AML-193 (cell line): Measurements from ENCODE around the gene CENPF.

ENCODE experiments used
- DNase-seq, 2 experiments: peaks; one replicate each; lab custom pipeline; 2025; lab: John Stamatoyannopoulos, UW

The CENPF gene

GRCh38 chr1:214623430-214623829, 20.4 kb downstream of the CENPF start:
- DNase-seq = no peak

DNA sequence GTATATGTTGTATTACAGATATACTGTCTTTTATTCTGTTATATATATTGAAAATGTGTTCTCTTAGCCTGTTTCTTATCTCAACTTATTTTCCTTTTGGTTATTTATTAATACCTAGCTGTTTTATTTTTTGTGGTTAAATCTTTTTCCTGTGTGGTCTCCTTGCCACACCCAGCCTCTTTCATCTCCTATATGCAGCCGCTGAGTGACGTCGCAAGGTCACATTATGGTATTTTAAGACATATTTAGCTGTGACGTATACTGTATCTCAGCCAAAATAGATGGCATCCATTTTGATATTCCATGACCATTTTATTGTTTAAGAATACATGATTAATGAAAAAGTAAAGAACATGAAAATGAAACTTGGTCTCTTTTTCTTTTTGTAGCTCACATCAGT, 29.1 kb downstream of the CENPF start:
- no peak for DNase-seq

DNA sequence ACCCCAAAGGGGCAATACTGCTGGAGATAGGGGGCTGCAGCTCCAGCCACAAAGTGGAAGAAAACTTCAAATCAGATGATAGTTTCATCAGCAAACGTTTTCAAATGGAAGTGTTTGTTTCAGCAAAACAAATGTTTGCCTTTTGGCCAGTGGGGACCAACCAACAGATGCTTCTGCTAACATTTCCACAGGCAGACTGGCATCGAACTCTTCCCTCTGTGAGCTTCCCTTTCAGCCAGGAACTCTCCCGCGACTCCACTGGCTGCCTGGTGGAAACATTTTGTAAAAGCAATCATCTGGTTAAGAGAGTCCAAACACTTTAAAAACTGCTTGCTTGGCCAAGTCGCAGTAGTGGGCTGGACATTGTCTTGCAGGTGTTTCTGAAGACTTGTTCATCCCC, 30.7 kb downstream of the CENPF start:
- DNase-seq = no peak

- DNase-seq = no peak
Measured at GRCh38 chr1:214634267-214634666, 31.3 kb downstream of the CENPF start.

DNA sequence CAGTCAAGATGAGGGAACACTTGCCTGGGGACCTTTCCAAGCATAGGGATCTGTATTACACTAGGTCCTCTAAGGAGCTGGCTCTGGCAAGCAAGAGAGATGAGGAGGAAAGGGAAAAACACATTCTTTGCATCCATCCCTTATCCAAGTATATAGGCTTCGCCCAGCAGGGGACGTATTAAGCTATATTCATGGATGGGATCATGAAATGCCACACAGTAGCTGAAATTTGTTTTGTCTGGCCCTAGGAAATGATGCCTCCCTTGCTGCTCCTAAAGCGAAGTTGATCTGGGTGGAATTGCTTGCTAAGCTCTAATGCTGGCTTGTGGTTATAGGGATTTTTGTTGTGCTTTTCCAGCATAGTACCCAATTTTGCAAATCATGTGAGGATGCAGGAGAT, 32.1 kb downstream of the CENPF start:
- no peak for DNase-seq

DNA sequence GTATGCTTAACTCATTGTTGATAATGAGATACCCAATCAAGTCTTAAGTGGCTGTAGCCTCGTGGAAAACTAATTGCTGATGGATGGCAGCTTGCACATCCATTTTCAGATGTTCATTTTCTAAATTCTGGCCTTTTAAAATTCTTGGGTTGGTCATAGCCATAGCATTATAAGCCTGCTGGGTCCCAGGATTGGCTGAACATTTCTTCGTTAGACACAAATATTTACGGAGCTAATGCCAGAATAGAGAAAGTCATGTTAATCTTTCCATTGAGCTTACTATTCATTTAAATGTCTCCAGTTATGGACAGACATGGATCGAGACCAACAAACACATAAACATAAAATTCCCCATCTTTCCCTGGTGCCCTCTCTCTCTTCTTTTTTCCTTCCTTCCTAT, 32.5 kb downstream of the CENPF start:
- DNase-seq = no peak

DNA sequence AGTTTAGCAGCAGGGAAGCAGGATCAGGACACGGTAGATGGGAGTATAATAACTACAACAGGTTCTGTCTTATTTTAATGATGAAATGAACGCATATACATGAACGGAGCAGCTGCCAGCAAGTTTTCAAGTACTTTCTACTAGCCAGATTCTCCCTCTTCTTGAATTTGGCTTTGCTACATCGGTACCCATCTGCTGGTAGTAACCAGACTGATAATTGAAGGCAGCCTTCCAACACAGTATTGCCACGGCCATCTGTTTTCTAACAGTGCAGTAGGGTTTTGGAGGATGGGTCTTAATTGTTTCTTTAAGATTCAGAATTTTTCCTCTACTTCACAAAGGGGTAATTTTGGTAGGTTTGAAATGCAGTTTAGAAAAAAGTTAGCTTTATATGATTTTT, 33.4 kb downstream of the CENPF start:
- DNase-seq = no peak

GRCh38 chr1:214637125-214637524, 34.1 kb downstream of the CENPF start:
- no peak for DNase-seq

DNA sequence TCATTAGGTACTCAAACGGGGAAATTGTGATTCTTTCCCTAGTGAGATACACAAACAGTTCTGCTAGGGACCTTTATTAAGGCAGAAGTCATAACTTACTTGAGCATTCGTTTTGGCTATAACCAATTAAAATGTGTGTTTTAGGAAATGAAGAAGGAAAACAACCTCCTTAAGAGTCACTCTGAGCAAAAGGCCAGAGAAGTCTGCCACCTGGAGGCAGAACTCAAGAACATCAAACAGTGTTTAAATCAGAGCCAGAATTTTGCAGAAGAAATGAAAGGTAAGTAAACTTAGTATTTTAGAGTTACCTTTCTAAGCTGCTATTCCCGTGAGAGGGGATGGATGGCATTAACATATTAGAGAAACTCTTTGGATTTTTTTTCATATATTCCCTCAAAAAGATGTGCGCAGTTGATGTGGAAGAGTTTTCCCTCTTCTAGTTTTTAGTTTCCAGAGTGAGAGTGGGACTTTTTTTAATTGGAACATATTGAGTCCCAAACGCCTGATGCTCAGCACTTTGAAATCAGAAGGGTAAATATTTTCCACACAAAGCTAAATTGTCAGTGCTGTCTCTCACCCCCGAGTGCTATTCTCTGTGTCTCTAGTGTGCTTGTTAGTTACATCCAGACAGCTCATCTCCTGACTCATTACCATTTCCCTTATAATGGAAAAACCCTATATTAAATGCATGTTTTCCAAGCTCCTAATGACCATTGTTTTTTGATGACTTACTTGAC, 34.9 kb downstream of the CENPF start:
- peak; percentile 26 to 41 for DNase-seq

DNA sequence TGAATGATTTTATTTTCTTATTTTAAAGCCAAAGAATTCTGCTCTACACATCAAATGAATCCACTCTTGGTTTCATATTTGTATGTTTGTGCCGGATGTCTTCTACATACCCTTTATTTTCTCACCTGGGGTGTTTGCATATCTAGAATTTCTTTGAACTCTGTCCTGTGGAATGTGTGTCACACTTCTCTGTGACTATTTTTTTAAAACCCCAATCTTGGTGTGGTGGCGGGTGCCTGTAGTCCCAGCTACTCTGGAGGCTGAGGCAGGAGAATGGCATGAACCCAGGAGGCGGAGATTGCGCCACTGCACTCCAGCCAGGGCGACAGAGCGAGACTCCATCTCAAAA, 35.4 kb downstream of the CENPF start:
- DNase-seq = no peak

GRCh38 chr1:214638997-214639396, 36.0 kb downstream of the CENPF start:
- no peak for DNase-seq

- DNase-seq = no peak
Measured at GRCh38 chr1:214640431-214641213, 37.6 kb downstream of the CENPF start.

- no peak for DNase-seq
Measured at GRCh38 chr1:214641214-214641895, 38.4 kb downstream of the CENPF start.

- no peak for DNase-seq
Measured at GRCh38 chr1:214643030-214643429, 40.0 kb downstream of the CENPF start.

- no peak for DNase-seq
Measured at GRCh38 chr1:214645712-214646111, 42.7 kb downstream of the CENPF start.

GRCh38 chr1:214648801-214649200, 45.8 kb downstream of the CENPF start:
- no peak for DNase-seq

- DNase-seq = no peak
Measured at GRCh38 chr1:214649607-214650006, 46.6 kb downstream of the CENPF start.

GRCh38 chr1:214650664-214651063, 47.7 kb downstream of the CENPF start:
- DNase-seq = no peak

- no peak for DNase-seq
Measured at GRCh38 chr1:214657299-214657698, 54.3 kb downstream of the CENPF start.

- no peak for DNase-seq
Measured at GRCh38 chr1:214658175-214658574, 55.2 kb downstream of the CENPF start.

GRCh38 chr1:214658785-214659184, 55.8 kb downstream of the CENPF start:
- DNase-seq = no peak

GRCh38 chr1:214660190-214660589, 57.2 kb downstream of the CENPF start:
- DNase-seq = no peak

DNA sequence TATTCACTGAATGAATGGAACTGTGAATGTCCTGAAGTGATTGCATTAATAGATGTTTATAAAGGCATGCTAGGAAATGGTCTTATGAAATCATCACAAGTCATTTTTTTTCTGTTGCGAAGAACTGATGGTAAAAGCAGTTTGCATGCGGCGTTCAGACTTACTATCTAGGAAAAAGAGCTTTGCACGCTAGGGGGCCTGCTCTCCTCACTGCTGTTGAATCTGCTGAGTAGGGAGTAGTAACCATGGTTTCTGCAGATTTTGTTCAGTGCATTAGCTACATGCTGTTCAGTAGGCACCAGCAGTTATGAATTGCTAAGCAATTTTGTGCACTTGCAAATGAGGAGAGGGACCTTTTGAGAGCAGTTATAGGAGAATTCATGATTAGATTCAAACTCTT, 57.9 kb downstream of the CENPF start:
- no peak for DNase-seq
